ENCODE measurements around the gene CXCL5.

DNA sequence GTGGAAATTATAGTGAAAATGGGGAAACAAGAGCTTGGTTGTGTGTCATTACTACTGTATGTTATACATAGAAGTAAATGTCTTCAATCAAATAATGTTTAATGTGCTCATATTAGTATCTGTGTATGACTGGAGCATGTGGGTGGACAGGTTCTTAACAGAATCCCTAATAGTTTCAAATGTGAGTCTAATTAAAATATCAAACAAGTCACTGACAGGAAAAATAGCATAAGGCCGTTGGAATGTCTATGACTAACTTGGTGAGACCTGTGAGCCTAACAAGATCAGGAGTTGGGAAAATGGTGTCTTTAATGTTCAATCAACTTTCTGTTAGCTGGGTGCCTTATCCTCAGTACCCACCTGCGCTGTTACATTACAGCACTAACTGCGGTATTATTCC is 46.2 kb upstream of the CXCL5 start:
- TF ChIP-seq ZNF274 (IDR thresholded peaks at IDR 0.05; ENCODE audit: low read depth, low read length), result no peak
- TF ChIP-seq YY1 (IDR thresholded peaks at IDR 0.05; ENCODE audit: insufficient read depth, insufficient read length), result no peak

Data from NT2/D1 (cell line).